GM12878 (cell line): ENCODE measurements around the gene PRKAG2.

ENCODE experiments used
- MXI1 ChIP-seq: fragments of 150-350 bp; IDR thresholded peaks from 2 replicates; pipeline ENCODE4 v1.6.1; 2011; ENCODE audit warnings: low read depth, mild to moderate bottlenecking, inconsistent platforms, low read length, improper control_type of control experiment
- NFIC ChIP-seq: IDR thresholded peaks from 2 replicates; pipeline ENCODE4 v1.6.1; 2012; ENCODE audit warnings: low read depth, mild to moderate bottlenecking, inconsistent platforms, low read length, moderate library complexity
- POLR2A ChIP-seq: IDR thresholded peaks from 2 replicates; pipeline ENCODE4 v1.6.1; 2011; ENCODE audit warnings: low read depth, mild to moderate bottlenecking, low read length
- POLR2AphosphoS5 ChIP-seq: IDR thresholded peaks from 2 replicates; pipeline ENCODE4 v1.6.1; 2011; ENCODE audit warnings: mild to moderate bottlenecking, low read length, inconsistent platforms
- RFX5 ChIP-seq: IDR thresholded peaks from 2 replicates; pipeline ENCODE4 v1.6.1; 2011; ENCODE audit warnings: low read depth, low read length, improper control_type of control experiment
- SPI1 ChIP-seq: IDR thresholded peaks from 2 replicates; pipeline ENCODE4 v1.6.1; 2011; ENCODE audit warnings: low read depth, mild to moderate bottlenecking, low read length, moderate library complexity, borderline replicate concordance; ENCODE audit not compliant: insufficient read depth
- TF ChIP-seq, protein P1 (sequence below), 3 experiments: IDR thresholded peaks in 2 of 3; conservative IDR thresholded peaks in 1 of 3; 2 replicates each; pipeline ENCODE4 v1.5.1; 2011; ENCODE audit warnings: low read depth in 3 of 3, low read length in 3 of 3, mild to moderate bottlenecking in 3 of 3, control low read depth in 2 of 3, moderate library complexity in 2 of 3, inconsistent platforms in 1 of 3, mixed read lengths in 1 of 3; ENCODE audit not compliant: control insufficient read depth in 2 of 3, insufficient read depth in 1 of 3; ENCODE audit errors: extremely low read depth in 1 of 3
- TF ChIP-seq, protein P2 (sequence below): IDR thresholded peaks from 2 replicates; pipeline ENCODE4 v1.6.1; 2012; ENCODE audit warnings: low read depth, low read length, improper control_type of control experiment

DNA sequence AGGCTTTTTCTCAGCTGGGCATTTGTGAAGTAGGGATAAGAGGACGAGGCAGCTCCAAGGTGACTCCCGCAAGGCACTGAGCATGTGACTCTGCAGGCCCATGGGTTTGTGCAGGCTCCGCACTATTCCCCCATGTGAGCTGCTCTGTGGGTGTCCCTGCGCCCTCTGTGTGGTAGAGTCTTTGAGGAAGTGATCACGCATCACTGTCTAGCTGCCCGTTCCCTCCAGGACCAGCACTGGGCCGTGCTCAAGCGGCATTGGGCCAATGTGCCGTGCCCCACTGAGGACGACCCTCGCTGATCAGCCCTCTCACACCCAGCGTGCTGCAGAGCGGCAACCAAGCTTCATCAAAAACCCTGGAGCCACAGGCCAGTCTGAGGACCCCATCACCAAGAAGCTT is 7.5 kb downstream of the PRKAG2 start:
- TF ChIP-seq, protein P1, sequence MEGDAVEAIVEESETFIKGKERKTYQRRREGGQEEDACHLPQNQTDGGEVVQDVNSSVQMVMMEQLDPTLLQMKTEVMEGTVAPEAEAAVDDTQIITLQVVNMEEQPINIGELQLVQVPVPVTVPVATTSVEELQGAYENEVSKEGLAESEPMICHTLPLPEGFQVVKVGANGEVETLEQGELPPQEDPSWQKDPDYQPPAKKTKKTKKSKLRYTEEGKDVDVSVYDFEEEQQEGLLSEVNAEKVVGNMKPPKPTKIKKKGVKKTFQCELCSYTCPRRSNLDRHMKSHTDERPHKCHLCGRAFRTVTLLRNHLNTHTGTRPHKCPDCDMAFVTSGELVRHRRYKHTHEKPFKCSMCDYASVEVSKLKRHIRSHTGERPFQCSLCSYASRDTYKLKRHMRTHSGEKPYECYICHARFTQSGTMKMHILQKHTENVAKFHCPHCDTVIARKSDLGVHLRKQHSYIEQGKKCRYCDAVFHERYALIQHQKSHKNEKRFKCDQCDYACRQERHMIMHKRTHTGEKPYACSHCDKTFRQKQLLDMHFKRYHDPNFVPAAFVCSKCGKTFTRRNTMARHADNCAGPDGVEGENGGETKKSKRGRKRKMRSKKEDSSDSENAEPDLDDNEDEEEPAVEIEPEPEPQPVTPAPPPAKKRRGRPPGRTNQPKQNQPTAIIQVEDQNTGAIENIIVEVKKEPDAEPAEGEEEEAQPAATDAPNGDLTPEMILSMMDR (IDR thresholded peaks at IDR 0.05 in 2 of 3, conservative IDR thresholded peaks at IDR 0.05 in 1 of 3; ENCODE audit: control insufficient read depth in 2 of 3, extremely low read depth in 1 of 3, insufficient read depth in 1 of 3, low read depth in 3 of 3, low read length in 3 of 3) = no peak
- no peak for TF ChIP-seq POLR2AphosphoS5
- no peak for TF ChIP-seq POLR2A
- TF ChIP-seq, protein P2, sequence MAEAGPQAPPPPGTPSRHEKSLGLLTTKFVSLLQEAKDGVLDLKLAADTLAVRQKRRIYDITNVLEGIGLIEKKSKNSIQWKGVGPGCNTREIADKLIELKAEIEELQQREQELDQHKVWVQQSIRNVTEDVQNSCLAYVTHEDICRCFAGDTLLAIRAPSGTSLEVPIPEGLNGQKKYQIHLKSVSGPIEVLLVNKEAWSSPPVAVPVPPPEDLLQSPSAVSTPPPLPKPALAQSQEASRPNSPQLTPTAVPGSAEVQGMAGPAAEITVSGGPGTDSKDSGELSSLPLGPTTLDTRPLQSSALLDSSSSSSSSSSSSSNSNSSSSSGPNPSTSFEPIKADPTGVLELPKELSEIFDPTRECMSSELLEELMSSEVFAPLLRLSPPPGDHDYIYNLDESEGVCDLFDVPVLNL = no peak
- TF ChIP-seq MXI1 = no peak
- TF ChIP-seq RFX5 = no peak
- no peak for TF ChIP-seq SPI1
- TF ChIP-seq NFIC = no peak
